ENCODE data around the gene C12orf75.
"Not testable (repeated sequence)": the region's sequence is repeated elsewhere in the genome, so short reads cannot be mapped to it uniquely, and the experiment has no call there.

DNA sequence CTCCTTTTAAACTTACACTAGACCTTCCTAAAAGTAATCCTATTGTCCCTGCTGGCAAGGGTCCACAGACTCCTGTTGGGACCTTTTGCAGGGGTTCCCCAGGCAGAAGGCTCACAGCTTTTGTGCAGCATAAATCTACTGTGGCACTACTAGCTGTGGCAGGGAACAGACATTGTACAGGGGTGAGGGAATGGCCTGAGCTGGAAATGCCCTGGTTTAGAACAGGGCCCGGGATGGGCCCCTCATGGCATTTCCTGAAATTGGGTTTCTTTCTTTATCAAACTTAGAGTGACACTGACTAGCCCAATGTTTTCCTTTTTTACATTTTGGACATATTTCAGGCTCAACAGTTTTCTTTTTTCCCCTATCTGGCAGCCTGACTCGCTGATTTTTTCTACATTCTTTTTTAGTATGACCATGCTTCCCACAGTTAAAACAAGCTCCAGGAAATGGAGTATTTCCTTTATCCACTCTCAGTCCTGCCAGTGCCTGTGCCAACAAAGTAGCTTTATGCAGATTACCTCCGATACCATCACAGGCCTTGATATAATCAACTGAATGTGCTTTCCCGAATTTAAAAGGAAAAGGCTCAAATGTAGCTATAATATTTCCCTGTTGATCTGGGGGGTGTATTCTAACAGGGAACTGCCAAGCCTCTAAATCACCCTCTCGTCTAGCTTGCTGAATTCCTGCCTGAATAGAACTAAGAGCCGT is 22.7 kb upstream of the C12orf75 start:
- not testable (repeated sequence) for TF ChIP-seq PAX8 (IDR thresholded peaks at IDR 0.05); NFIC (IDR thresholded peaks at IDR 0.05; ENCODE audit: low read depth, low read length); ZNF274 (IDR thresholded peaks at IDR 0.05; ENCODE audit: insufficient read depth, insufficient read length)
